HG03439 (cell line): ENCODE data around the gene GP1BB.
"Not testable (repeated sequence)": the region's sequence is repeated elsewhere in the genome, so short reads cannot be mapped to it uniquely, and the experiment has no call there.

Experiments
- ATAC-seq: cut with Tn5 transposase; IDR thresholded peaks from one replicate; pipeline ENCODE4 v1.9.1; 2021; ENCODE audit warnings: mild to moderate bottlenecking, moderate library complexity; ENCODE audit not compliant: unreplicated experiment

The GP1BB gene

GRCh38 chr22:19693581-19693980 is 29.8 kb upstream of the GP1BB start:
- no peak for ATAC-seq

- no peak for ATAC-seq
Observed at GRCh38 chr22:19693981-19694670, 29.2 kb upstream of the GP1BB start.

- no peak for ATAC-seq
Observed at GRCh38 chr22:19694696-19695095, 28.6 kb upstream of the GP1BB start.

GRCh38 chr22:19696504-19697276 is 26.6 kb upstream of the GP1BB start:
- ATAC-seq, result no peak

GRCh38 chr22:19697871-19698270 is 25.5 kb upstream of the GP1BB start:
- ATAC-seq, result not testable (repeated sequence)

GRCh38 chr22:19700790-19701419 is 22.4 kb upstream of the GP1BB start:
- ATAC-seq, result no peak

- ATAC-seq, result no peak
Observed at GRCh38 chr22:19701420-19702145, 21.8 kb upstream of the GP1BB start.

GRCh38 chr22:19703869-19704268 is 19.5 kb upstream of the GP1BB start:
- no peak for ATAC-seq

- ATAC-seq, result no peak
Observed at GRCh38 chr22:19704355-19705015, 18.9 kb upstream of the GP1BB start.

GRCh38 chr22:19705181-19705934 is 18.0 kb upstream of the GP1BB start:
- ATAC-seq, result no peak

GRCh38 chr22:19706661-19707151 is 16.6 kb upstream of the GP1BB start:
- ATAC-seq, result no peak

GRCh38 chr22:19707347-19708290 is 15.7 kb upstream of the GP1BB start:
- ATAC-seq, result no peak

GRCh38 chr22:19708321-19709011 is 14.9 kb upstream of the GP1BB start:
- ATAC-seq, result no peak

- ATAC-seq, result no peak
Observed at GRCh38 chr22:19709063-19709769, 14.1 kb upstream of the GP1BB start.

- ATAC-seq, result no peak
Observed at GRCh38 chr22:19710020-19710768, 13.1 kb upstream of the GP1BB start.

GRCh38 chr22:19710769-19711106 is 12.6 kb upstream of the GP1BB start:
- no peak for ATAC-seq

- no peak for ATAC-seq
Observed at GRCh38 chr22:19713245-19713644, 10.1 kb upstream of the GP1BB start.
